GM12891 (cell line): ENCODE data around the gene SLC1A2.

Experiments
- POLR2A ChIP-seq: IDR thresholded peaks from 2 replicates; pipeline ENCODE4 v1.6.1; 2011; ENCODE audit warnings: low read depth, low read length, control low read depth
- SPI1 ChIP-seq: IDR thresholded peaks from 2 replicates; pipeline ENCODE4 v1.6.1; 2011; ENCODE audit warnings: low read depth, low read length, control low read depth

GRCh38 chr11:35238882-35239281 is 180.5 kb downstream of the SLC1A2 start:
- TF ChIP-seq SPI1, result no peak
- no peak for TF ChIP-seq POLR2A
